GM18870 (cell line): ENCODE measurements around the gene PGAP1.

ENCODE experiments used
- ATAC-seq: cut with Tn5 transposase; IDR thresholded peaks from one replicate; pipeline ENCODE4 v1.9.1; 2021; ENCODE audit warnings: moderate library complexity; ENCODE audit not compliant: unreplicated experiment

Gene PGAP1

GRCh38 chr2:196900843-196901242, 25.7 kb downstream of the PGAP1 start:
- no peak for ATAC-seq

GRCh38 chr2:196899976-196900375, 26.5 kb downstream of the PGAP1 start:
- no peak for ATAC-seq

GRCh38 chr2:196891136-196891535, 35.4 kb downstream of the PGAP1 start:
- ATAC-seq = no peak

- no peak for ATAC-seq
These were observed 39.1 kb downstream of the PGAP1 start for GRCh38 chr2:196887431-196887830.

- no peak for ATAC-seq
These were observed 42.1 kb downstream of the PGAP1 start for GRCh38 chr2:196884368-196884767.

- ATAC-seq = no peak
These were observed 50.1 kb downstream of the PGAP1 start for GRCh38 chr2:196876364-196876763.

GRCh38 chr2:196875414-196875813, 51.1 kb downstream of the PGAP1 start:
- no peak for ATAC-seq

DNA sequence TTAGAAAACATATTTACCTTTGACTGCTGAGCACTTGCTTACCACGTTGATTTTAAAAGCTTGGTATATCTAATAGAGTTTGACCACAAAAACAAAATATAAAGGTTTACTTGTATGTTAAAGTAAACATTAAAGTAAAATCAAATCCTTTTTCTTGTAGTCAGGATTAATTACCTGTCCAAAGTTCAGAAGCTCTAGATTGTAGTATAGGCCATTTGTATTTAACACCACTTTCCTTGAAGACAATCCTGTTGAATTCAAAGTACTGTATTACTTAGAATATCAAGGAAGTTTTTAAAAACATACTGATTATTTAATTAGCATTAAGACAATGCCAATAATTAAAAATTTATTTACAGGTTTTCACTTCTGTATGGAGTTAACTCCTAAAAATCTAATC, 53.0 kb downstream of the PGAP1 start:
- ATAC-seq = no peak

DNA sequence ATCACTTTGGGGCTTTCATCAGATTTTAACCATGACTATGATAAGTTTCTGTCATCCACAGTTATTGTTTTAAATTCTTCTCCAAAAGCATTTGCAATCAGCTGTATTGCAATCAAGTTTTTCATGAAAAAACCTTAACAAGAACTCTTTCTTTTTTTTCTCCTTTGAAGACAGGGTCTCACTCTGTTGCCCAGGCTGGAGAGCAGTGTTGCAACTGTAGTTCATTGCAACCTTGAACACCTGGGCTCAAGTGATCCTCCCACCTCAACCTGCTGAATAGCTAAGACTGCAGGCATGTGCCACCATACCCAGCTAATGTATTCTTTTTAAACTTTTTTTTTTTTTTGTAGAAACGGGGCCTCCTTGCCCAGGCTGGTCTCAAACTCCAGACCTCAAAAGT, 71.9 kb downstream of the PGAP1 start:
- no peak for ATAC-seq

GRCh38 chr2:196853301-196854087, 73.0 kb downstream of the PGAP1 start:
- no peak for ATAC-seq

DNA sequence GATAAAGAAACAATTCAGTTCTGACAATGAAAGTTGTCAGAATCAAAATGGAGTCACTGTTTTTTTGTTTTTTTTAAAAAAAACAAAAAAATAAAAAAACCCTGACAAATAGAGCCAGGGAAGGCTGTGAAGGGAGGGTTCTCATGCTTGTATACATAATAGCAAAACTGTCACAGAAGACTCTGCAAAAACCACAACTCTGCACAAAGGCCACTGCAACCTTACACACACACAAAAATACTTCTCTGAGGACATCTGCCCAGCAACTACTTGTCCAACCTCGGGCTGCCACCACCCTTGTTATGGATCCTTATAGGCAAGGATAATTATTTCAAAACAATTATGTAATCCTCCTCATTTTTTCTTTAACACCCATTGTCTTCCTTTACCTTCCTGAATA, 75.4 kb downstream of the PGAP1 start:
- no peak for ATAC-seq

- no peak for ATAC-seq
These were observed 76.6 kb downstream of the PGAP1 start for GRCh38 chr2:196849895-196850294.

DNA sequence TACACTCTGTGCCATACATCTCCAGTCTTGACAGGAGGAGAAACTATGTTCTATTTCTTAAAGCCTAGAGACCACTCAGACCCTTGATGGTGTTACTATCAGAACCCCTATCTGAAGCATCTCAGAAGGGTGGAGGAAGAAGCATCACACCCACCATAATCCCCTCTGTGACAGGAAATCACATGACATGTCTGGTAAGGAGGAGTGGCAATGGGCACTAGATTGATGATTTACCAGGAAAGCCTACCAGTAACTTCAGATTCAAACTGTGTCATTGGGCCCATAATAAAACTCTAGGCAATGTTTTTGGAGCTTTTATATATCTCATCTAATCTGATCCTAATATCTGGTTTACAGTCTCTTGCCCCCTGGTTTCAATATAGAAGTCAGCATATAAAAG, 80.2 kb downstream of the PGAP1 start:
- ATAC-seq = no peak

DNA sequence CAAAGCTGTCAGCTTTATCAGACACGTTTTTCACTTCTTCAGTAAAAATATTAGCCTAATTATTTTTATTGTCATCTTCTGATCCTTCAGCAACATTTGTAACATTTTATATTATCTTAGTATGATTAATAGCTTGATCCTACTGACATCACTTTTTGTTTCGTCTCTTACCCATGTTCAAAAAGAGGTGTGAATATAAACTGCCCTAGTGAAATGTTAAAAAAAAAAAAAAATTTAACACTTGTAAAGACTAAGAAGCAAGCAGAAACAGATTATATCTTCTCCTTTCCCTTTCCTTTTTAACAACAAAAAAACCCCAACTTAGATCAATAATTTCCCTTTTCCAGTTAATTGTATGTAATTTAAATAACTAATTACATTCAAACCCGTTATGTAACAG, 81.1 kb downstream of the PGAP1 start:
- ATAC-seq = no peak

DNA sequence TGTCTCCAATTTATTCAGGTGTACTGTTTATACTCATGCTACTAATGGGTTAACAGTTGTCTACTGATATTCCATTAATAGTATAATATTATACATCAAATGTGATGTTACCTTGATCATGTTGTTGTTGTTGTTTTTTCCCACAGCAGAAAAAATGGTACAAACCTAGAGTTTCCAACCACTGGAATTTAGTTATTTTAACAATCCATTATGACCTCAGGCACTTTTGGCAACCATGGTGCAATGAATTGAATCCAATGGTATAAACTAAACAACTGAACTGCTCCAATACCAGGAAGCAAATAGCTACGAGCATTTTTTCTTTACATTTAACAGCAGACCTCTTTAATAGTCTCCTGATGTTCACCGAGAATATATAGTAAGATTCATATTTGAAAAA, 86.3 kb downstream of the PGAP1 start:
- ATAC-seq = no peak

DNA sequence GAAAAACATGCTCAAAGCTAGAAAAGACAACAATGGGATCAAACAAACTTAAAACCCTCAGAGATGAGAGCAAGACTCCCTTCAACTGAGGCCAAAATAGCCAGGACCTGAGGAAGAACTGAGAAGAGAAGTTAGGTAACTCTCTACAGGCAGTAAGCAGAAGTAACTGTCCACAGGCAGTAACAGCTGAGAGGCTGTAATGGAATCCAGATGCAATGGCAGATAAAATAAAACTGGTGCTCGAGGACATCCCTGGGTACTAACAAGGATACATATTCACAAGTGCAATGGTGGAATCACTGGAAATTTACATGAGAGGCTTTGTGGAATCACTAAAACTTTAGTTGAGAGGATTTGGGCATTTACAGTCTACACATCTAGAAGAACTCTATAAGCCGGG, 86.9 kb downstream of the PGAP1 start:
- no peak for ATAC-seq

DNA sequence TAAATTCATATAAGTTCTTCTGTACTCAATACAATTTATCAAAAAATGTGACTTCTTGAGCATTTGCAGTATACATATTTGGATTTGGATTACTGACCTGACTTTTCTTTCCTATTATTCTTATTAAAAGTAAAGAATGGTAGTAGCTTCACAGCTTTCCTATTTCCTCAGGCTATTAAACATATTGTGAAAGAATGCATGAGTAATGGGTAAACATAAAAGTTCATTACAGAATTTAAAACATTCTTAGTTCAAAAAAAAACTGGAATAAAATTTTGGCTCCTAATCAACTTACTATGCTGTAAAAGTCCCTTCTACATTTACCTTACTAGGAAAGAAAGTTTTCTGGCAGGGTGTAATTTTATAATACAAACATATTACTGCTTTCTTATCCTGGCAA, 90.1 kb downstream of the PGAP1 start:
- ATAC-seq = no peak

DNA sequence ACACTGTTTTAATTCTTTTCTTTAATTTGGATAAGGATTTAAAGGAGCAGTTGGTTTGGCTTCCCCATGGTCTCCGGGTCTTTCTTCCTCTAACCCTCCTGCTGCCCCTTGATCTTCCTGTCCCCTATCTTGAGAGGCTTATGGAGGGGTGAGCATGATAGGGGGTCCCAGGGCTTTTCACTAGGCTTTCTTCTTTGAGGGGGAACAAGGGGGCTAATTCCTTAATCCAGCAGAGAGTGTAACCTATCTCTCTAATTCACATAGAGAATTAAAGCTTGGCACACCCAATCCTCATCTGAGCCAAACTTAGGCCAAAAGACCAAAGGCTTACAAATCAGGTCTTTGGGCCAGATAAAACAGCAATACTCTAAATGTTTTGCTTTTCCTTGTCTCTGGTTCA, 95.8 kb downstream of the PGAP1 start:
- no peak for ATAC-seq

DNA sequence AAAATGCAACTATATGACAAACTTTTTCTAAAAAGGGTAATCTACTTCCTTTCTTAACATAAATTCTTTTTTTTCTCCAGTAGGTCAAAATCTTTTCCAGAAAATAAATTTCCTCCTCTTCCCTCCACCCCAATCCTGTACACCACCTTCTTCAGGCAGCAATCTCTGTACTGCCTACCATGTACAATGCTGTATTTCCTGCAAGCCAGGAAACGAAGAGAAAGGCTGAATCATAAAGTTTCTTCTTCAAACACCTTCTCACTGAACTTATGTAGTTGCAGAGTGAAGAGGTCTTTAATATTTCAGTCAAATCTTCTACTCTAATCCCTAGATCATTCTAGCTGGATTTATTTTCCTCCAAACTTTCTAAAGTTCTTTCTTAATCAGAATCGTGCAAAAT, 99.2 kb downstream of the PGAP1 start:
- ATAC-seq = no peak

DNA sequence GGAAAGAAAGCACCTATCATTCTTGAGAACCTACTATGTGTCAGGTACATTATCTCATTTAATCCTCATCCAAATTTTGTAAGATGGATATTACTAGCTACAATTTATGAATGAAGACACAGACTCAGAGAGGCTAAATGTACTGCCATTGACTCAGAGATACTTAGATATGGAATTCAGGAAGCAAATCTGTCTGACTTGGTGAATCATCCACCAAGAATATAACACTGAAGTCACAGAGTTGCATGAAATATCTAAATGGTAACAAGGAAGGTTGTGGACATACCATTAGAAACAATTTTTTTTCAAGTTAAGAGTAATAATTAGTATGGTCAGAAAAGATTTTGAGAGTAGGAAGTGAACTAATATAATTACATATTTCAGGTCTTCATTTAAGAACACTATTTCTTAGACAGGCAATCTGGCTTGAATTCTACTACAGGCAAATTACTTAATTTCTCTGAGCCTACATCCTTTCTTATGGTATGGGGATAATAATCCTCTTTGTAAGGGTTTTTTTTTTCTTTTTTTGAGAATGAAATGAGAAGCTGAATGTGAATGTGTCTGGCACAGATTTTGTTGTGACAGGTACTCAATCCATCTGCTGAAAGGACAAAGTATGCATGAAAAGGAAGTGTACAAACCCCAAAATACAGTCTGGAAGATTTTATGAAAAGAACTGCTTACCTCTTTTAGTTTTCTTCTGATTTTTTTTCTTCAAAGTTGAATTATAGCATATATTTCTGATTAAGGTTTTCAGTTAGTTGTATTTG, 102.6 kb downstream of the PGAP1 start:
- ATAC-seq = no peak

DNA sequence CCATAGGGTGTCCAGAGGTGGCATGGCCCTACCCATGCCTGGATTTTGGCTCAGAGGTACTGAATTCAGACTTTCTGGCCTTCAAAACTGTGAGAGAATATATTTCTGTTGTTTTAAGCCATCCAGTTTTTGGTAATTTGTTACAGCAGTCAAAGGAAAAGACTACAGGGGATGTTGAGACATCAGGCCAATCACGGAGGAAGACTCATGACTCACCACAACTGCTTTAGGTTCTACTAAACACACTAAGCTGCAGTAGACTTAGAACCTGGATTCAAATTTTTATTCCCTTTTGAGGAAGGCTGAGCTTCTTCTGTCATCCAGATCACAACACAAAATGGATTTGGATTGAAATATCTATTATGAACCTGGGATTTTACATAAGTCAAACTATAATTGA, 105.3 kb downstream of the PGAP1 start:
- no peak for ATAC-seq

DNA sequence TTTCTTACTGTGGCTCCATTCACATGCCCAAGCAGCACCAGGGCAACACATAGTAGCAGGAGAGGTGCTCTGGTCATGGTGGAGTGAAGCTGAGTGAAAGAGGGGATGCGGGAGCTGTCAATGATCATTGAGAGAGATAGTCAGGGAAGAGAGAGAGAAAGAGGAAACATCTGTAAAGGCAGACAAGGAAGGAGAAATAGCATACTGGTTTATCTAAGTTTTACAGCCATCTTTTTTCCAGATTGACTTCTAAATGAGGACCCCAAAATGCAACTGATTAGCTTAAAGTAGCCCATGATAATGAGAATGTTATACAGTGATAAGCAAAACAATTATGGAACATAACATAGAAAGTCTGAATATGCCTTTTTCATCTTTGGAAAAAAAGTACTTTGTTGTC, 117.2 kb downstream of the PGAP1 start, which contains the start of gene C2orf66:
Gene C2orf66, minus strand, starts transcription at position 96 of the 400 bp plus-strand sequence. Its CDS starts 19 bp downstream, at position 77.
- ATAC-seq = no peak
